Neural progenitor cell (in vitro differentiated cells): ENCODE data around the gene OR2AE1. TPM values are rescaled to one million over a fixed set of nuclear protein-coding genes. Genes with fewer than 3 reads are reported as not detected.

Experiments used
- DNase-seq: peaks from one replicate; pipeline ENCODE4 v3.0.0-alpha.2; 2016; ENCODE audit warnings: low spot score
- H2AFZ ChIP-seq: fragments of 200-600 bp; sonication (generic); replicated peaks from 2 replicates; pipeline ENCODE4 v1.6.1; 2016; ENCODE audit warnings: antibody characterized with exemption
- H3F3A ChIP-seq: fragments of 200-600 bp; sonication (generic); 2 replicates; pipeline ENCODE4 v1.6.1; 2016; ENCODE audit warnings: antibody characterized with exemption, low read depth
- H3K27ac ChIP-seq: fragments of 200-600 bp; sonication (generic); 2 replicates; pipeline ENCODE4 v1.5.1; 2016; ENCODE audit warnings: mild to moderate bottlenecking
- H3K27me3 ChIP-seq: fragments of 200-600 bp; sonication (generic); 2 replicates; pipeline ENCODE4 v1.6.1; 2016; ENCODE audit warnings: mild to moderate bottlenecking, moderate library complexity
- H3K36me3 ChIP-seq: fragments of 200-600 bp; sonication (generic); 2 replicates; pipeline ENCODE4 v1.5.1; 2016
- H3K4me1 ChIP-seq: fragments of 200-600 bp; sonication (generic); 2 replicates; pipeline ENCODE4 v1.6.1; 2016; ENCODE audit warnings: mixed run types
- H3K4me2 ChIP-seq: fragments of 200-600 bp; sonication (generic); 2 replicates; pipeline ENCODE4 v1.6.1; 2016
- H3K4me3 ChIP-seq: fragments of 200-600 bp; sonication (generic); 2 replicates; pipeline ENCODE4 v1.5.1; 2016
- H3K79me2 ChIP-seq: fragments of 200-600 bp; sonication (generic); 2 replicates; pipeline ENCODE4 v1.6.1; 2016; ENCODE audit warnings: low read depth
- H3K9ac ChIP-seq: fragments of 200-600 bp; sonication (generic); 2 replicates; pipeline ENCODE4 v1.6.1; 2016
- H3K9me3 ChIP-seq: fragments of 200-600 bp; sonication (generic); 2 replicates; pipeline ENCODE4 v1.5.1; 2016; ENCODE audit warnings: low read depth
- H4K20me1 ChIP-seq: fragments of 200-600 bp; sonication (generic); 2 replicates; pipeline ENCODE4 v1.6.1; 2016; ENCODE audit warnings: low read depth
- H3K27ac Mint-ChIP-seq: 3 replicates; pipeline ENCODE4 v1.8.0; 2021; ENCODE audit warnings: mixed read lengths
- H3K27me3 Mint-ChIP-seq: 2 replicates; pipeline ENCODE4 v1.8.0; 2022; ENCODE audit warnings: low read depth, mild to moderate bottlenecking, inconsistent platforms, moderate library complexity, mixed read lengths; ENCODE audit not compliant: insufficient read depth
- H3K36me3 Mint-ChIP-seq: 3 replicates; pipeline ENCODE4 v1.8.0; 2021; ENCODE audit warnings: mixed read lengths
- H3K4me1 Mint-ChIP-seq: 3 replicates; pipeline ENCODE4 v1.8.0; 2021; ENCODE audit warnings: mixed read lengths
- H3K4me3 Mint-ChIP-seq: 3 replicates; pipeline ENCODE4 v1.8.0; 2021; ENCODE audit warnings: mild to moderate bottlenecking, moderate library complexity, mixed read lengths
- H3K9me3 Mint-ChIP-seq: 3 replicates; pipeline ENCODE4 v1.8.0; 2020; ENCODE audit warnings: mixed read lengths
- EZH2 ChIP-seq: fragments of 200-600 bp; sonication (generic); IDR thresholded peaks from 2 replicates; pipeline ENCODE4 v1.6.1; 2017; ENCODE audit warnings: antibody characterized with exemption, mild to moderate bottlenecking, moderate library complexity
- EZH2phosphoT487 ChIP-seq: fragments of 200-600 bp; sonication (generic); IDR thresholded peaks from 2 replicates; pipeline ENCODE4 v1.6.1; 2017; ENCODE audit warnings: antibody characterized with exemption
- total RNA-seq: library from RNA; depleted of rRNA; stranded (reverse); fragments of >200 nt; gene quantifications from 2 replicates; pipeline ENCODE4 v1.2.3, GENCODE V29; 2015; ENCODE audit warnings: low replicate concordance
- TF ChIP-seq, protein P1 (sequence below): fragments of 200-600 bp; sonication (generic); IDR thresholded peaks from 2 replicates; pipeline ENCODE4 v1.5.1; 2017; ENCODE audit warnings: antibody characterized with exemption, mild to moderate bottlenecking

OR2AE1 gene
- total RNA-seq, 1 donor from 2014 or later, result not detected

DNA sequence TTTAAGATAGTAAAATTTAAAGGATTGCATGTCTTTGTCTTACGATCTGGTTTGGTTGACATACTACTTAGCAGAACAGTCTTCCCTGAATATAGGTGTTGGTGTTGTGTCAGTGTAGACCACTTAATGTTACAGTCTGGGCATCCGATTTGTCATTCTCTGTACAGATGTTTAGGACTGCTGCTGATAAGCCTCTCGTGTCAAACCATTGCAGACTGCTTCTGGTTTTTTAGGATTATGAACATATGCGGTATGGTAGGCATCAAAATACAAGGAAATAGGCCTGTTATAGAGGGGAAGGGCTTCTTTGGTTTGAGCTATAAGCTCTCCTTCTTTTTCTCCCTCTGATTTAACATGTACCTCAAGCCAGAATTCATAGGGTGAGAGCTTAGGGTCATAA is 41.6 kb downstream of the OR2AE1 start:
- H3K27me3 ChIP-seq, result no peaks in the 10 kb centered on the region
- H3K9me3 Mint-ChIP-seq, result no peaks in the 10 kb centered on the region
- H3F3A ChIP-seq, result no peaks in the 10 kb centered on the region
- H3K4me3 Mint-ChIP-seq, result no peak overlapping the region
- no peaks in the 10 kb centered on the region for H3K36me3 ChIP-seq
- no peaks in the 10 kb centered on the region for H4K20me1 ChIP-seq
- peaks cover 9% of the 10 kb centered on the region for H3K4me1 ChIP-seq
- peaks cover 2% of the 10 kb centered on the region for H3K27me3 Mint-ChIP-seq
- no peak overlapping the region for H3K4me2 ChIP-seq
- H3K79me2 ChIP-seq, result no peaks in the 10 kb centered on the region
- no peak overlapping the region for H2AFZ ChIP-seq
- no peak for DNase-seq
- no peak overlapping the region for H3K27ac Mint-ChIP-seq
- no peaks in the 10 kb centered on the region for H3K36me3 Mint-ChIP-seq
- no peak overlapping the region for H3K27ac ChIP-seq
- H3K9ac ChIP-seq, result no peak overlapping the region
- no peaks in the 10 kb centered on the region for H3K9me3 ChIP-seq
- TF ChIP-seq EZH2phosphoT487, result no peak
- TF ChIP-seq, protein P1, sequence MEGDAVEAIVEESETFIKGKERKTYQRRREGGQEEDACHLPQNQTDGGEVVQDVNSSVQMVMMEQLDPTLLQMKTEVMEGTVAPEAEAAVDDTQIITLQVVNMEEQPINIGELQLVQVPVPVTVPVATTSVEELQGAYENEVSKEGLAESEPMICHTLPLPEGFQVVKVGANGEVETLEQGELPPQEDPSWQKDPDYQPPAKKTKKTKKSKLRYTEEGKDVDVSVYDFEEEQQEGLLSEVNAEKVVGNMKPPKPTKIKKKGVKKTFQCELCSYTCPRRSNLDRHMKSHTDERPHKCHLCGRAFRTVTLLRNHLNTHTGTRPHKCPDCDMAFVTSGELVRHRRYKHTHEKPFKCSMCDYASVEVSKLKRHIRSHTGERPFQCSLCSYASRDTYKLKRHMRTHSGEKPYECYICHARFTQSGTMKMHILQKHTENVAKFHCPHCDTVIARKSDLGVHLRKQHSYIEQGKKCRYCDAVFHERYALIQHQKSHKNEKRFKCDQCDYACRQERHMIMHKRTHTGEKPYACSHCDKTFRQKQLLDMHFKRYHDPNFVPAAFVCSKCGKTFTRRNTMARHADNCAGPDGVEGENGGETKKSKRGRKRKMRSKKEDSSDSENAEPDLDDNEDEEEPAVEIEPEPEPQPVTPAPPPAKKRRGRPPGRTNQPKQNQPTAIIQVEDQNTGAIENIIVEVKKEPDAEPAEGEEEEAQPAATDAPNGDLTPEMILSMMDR, result no peak
- no peak overlapping the region for H3K4me3 ChIP-seq
- peaks cover 2% of the 10 kb centered on the region for H3K4me1 Mint-ChIP-seq

DNA sequence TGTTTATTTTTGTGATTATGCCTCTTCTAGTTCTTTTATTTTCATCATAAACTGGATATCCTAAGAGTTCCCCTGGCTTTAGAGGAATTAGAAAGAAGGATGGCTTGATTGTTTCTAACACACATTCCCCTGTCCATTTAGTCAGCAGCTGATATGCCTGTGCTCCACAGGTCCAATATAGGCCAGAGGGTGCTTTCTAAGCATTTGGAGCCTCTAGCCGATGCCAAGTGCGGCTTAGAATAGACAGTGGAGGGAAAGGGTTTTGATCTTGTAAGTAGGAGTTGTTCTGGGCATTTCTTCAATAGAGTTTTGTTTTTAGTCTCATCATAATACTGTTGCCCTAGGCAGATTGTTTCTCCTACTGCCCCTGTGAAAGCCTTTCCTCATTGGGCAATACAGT is 42.5 kb downstream of the OR2AE1 start:
- Histone ChIP-seq H3K36me3 (no peaks in the 10 kb centered on the region), H3K4me1 (peaks cover 3% of the 10 kb centered on the region), H3K27ac (no peak overlapping the region), H4K20me1 (no peaks in the 10 kb centered on the region), H3K4me2 (no peak overlapping the region), H3K9me3 (no peaks in the 10 kb centered on the region), H3K27me3 (no peaks in the 10 kb centered on the region), H3K79me2 (no peaks in the 10 kb centered on the region), H3K9ac (no peak overlapping the region), H2AFZ (no peak overlapping the region), H3F3A (no peaks in the 10 kb centered on the region), H3K4me3 (no peak overlapping the region)
- no peak overlapping the region for H3K4me3 Mint-ChIP-seq
- H3K36me3 Mint-ChIP-seq, result no peaks in the 10 kb centered on the region
- TF ChIP-seq EZH2phosphoT487 (no peak), EZH2 (no peak)
- TF ChIP-seq, protein P1, result no peak
- H3K9me3 Mint-ChIP-seq, result no peaks in the 10 kb centered on the region
- DNase-seq, result no peak
- H3K27me3 Mint-ChIP-seq, result peaks cover 2% of the 10 kb centered on the region
- no peak overlapping the region for H3K27ac Mint-ChIP-seq
- H3K4me1 Mint-ChIP-seq, result peaks cover under 1% of the 10 kb centered on the region

DNA sequence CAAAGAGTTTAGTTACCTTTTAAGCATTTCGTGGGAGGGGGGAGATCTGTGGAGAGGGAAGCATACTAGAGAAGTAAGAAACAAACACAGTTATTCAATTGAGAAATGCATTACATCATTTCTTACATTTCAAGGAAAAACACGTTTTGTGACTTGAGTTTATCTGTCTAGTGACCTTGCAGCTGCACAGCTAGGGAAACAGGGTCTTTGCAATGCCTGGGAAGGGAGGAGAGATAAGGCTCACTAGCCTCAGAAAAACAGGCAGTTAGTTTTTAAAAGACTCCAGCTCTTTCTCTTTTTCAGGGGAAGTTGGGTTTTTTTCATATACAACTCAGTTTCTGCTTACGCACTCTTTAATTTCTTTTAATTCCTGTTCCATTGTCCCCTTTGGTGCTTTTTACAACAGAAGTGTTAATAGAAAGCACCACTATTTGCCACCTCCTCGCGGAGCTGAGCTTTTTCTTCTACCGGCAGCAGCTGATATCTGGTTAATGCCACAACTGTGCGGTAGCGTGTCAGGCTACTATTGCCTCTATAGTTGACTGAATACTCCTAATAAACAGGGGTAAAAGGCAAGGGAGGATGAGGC is 43.5 kb downstream of the OR2AE1 start:
- H3K27ac Mint-ChIP-seq, result no peak overlapping the region
- no peak overlapping the region for H3K4me2 ChIP-seq

More for the DNA sequence above, 43.5 kb downstream of the OR2AE1 start:
- Mint-ChIP-seq H3K27me3 (peaks cover 2% of the 10 kb centered on the region), H3K9me3 (no peaks in the 10 kb centered on the region), H3K36me3 (no peaks in the 10 kb centered on the region), H3K4me1 (no peaks in the 10 kb centered on the region), H3K4me3 (no peak overlapping the region)
- Histone ChIP-seq H3K27me3 (no peaks in the 10 kb centered on the region), H3K36me3 (no peaks in the 10 kb centered on the region), H3K9ac (no peak overlapping the region), H3K4me3 (no peak overlapping the region), H3K27ac (no peak overlapping the region), H3K9me3 (no peaks in the 10 kb centered on the region), H4K20me1 (no peaks in the 10 kb centered on the region), H2AFZ (no peak overlapping the region), H3F3A (no peaks in the 10 kb centered on the region), H3K4me1 (no peaks in the 10 kb centered on the region), H3K79me2 (no peaks in the 10 kb centered on the region)
- TF ChIP-seq, protein P1, result no peak
- TF ChIP-seq EZH2, result no peak
- TF ChIP-seq EZH2phosphoT487, result no peak
- no peak for DNase-seq
